A549 (cell line): ENCODE measurements around the gene NEUROD1. TPM values are rescaled to one million over a fixed set of nuclear protein-coding genes. Genes with fewer than 3 reads are reported as not detected.

Source experiments
- ATAC-seq, 2 experiments: fragments of 200-7000 bp in 1 of 2; fragments of >200 bp in 1 of 2; cut with Nextera tagmentation in 1 of 2; cut with Tn5 transposase in 1 of 2; 3 replicates each; pipeline versions ENCODE4 v1.8.0 to v1.9.1; 2018 to 2020; ENCODE audit warnings: mild to moderate bottlenecking in 1 of 2, moderate library complexity in 1 of 2
- CTCF ChIA-PET: fragments of 300-600 bp; sonication (Branson Sonifier 250); formaldehyde crosslinking; extraction: SDS; loops from one replicate; lab custom pipeline; 2021; ENCODE audit warnings: antibody characterized with exemption, inconsistent platforms; lab: Yijun Ruan, JAX
- POLR2A ChIA-PET: fragments of 350-600 bp; formaldehyde crosslinking; extraction: SDS; loops from one replicate; lab custom pipeline; 2021; ENCODE audit warnings: antibody characterized with exemption, inconsistent platforms; lab: Yijun Ruan, JAX
- DNase-seq, 2 experiments: peaks; one replicate each; pipeline versions ENCODE4 v3.0.0 to v3.0.0-alpha.2; 2011 to 2016; ENCODE audit warnings: low read depth in 1 of 2, low spot score in 1 of 2
- FAIRE-seq: peaks from 2 replicates; lab custom pipeline; 2011; peaks lifted over from hg19 to GRCh38; lab: Jason Lieb, UNC
- H3K27ac ChIP-seq, 2 experiments: fragments of >200 bp; sonication (Bioruptor Twin); formaldehyde crosslinking; 3 replicates each; pipeline ENCODE4 v1.5.1; 2016 to 2017
- H3K4me1 ChIP-seq: fragments of >200 bp; sonication (Bioruptor Twin); formaldehyde crosslinking; 3 replicates; pipeline ENCODE4 v1.6.1; 2016
- H3K4me2 ChIP-seq: fragments of >200 bp; sonication (Bioruptor Twin); formaldehyde crosslinking; 3 replicates; pipeline ENCODE4 v1.6.1; 2016
- H3K4me3 ChIP-seq: fragments of >200 bp; sonication (Bioruptor Twin); formaldehyde crosslinking; 3 replicates; pipeline ENCODE4 v1.5.1; 2016
- H3K9me3 ChIP-seq: fragments of >200 bp; sonication (Bioruptor Twin); formaldehyde crosslinking; 3 replicates; pipeline ENCODE4 v1.6.1; 2016
- BHLHE40 ChIP-seq: IDR thresholded peaks from 2 replicates; pipeline ENCODE4 v1.6.1; 2012; ENCODE audit warnings: low read depth, low read length, inconsistent platforms
- CBX8 ChIP-seq: fragments of 200-600 bp; sonication (generic); IDR thresholded peaks from 2 replicates; pipeline ENCODE4 v1.6.1; 2016
- CHD2 ChIP-seq: fragments of 150-350 bp; IDR thresholded peaks from 2 replicates; pipeline ENCODE4 v1.6.1; 2014; ENCODE audit warnings: low read length; ENCODE audit not compliant: partially characterized antibody
- CHD4 ChIP-seq: fragments of 200-600 bp; sonication (generic); IDR thresholded peaks from 2 replicates; pipeline ENCODE4 v1.6.1; 2016; ENCODE audit warnings: antibody characterized with exemption, mild to moderate bottlenecking, borderline replicate concordance
- EHF ChIP-seq: fragments of 250-450 bp; sonication (Bioruptor Pico); IDR thresholded peaks from 2 replicates; pipeline ENCODE4 v1.5.0; 2020; ENCODE audit warnings: mild to moderate bottlenecking
- EHMT2 ChIP-seq: fragments of 200-600 bp; sonication (generic); IDR thresholded peaks from 2 replicates; pipeline ENCODE4 v1.6.1; 2016; ENCODE audit warnings: antibody characterized with exemption, low read depth, mild to moderate bottlenecking, moderate library complexity
- FOSB ChIP-seq: fragments of 250-450 bp; sonication (Bioruptor Pico); IDR thresholded peaks from 2 replicates; pipeline ENCODE4 v1.5.0; 2020; ENCODE audit warnings: mild to moderate bottlenecking, moderate library complexity
- GATA3 ChIP-seq: IDR thresholded peaks from 2 replicates; pipeline ENCODE4 v1.6.1; 2012; ENCODE audit warnings: borderline replicate concordance
- HDAC2 ChIP-seq: fragments of 200-600 bp; sonication (generic); IDR thresholded peaks from 2 replicates; pipeline ENCODE4 v1.6.1; 2016
- HEYL ChIP-seq: fragments of 250-450 bp; sonication (Bioruptor Pico); IDR thresholded peaks from 2 replicates; pipeline ENCODE4 v1.8.0; 2021; ENCODE audit warnings: mild to moderate bottlenecking, moderate library complexity
- HOXA7 ChIP-seq: fragments of 250-450 bp; sonication (Bioruptor Pico); IDR thresholded peaks from 2 replicates; pipeline ENCODE4 v1.5.0; 2020; ENCODE audit warnings: mild to moderate bottlenecking, moderate library complexity
- HOXB13 ChIP-seq: fragments of 250-450 bp; sonication (Bioruptor Pico); IDR thresholded peaks from 2 replicates; pipeline ENCODE4 v1.5.0; 2020; ENCODE audit warnings: low read depth, mild to moderate bottlenecking, moderate library complexity
- KDM1A ChIP-seq: fragments of 200-600 bp; sonication (generic); IDR thresholded peaks from 2 replicates; pipeline ENCODE4 v1.6.1; 2016; ENCODE audit warnings: low read depth, mild to moderate bottlenecking
- MAFK ChIP-seq: fragments of 450-650 bp; IDR thresholded peaks from 2 replicates; pipeline ENCODE4 v1.6.1; 2014; ENCODE audit not compliant: partially characterized antibody
- MAZ ChIP-seq: fragments of 150-350 bp; IDR thresholded peaks from 2 replicates; pipeline ENCODE4 v1.6.1; 2014; ENCODE audit warnings: antibody characterized with exemption, low read depth, low read length, borderline replicate concordance
- POLR2A ChIP-seq: IDR thresholded peaks from 2 replicates; pipeline ENCODE4 v1.6.1; 2012; ENCODE audit warnings: mild to moderate bottlenecking, low read length
- POLR2AphosphoS2 ChIP-seq: conservative IDR thresholded peaks from 2 replicates; pipeline ENCODE4 v1.6.1; 2012; ENCODE audit warnings: low read length, improper control_type of control experiment, inconsistent platforms
- RARB ChIP-seq: fragments of 250-450 bp; sonication (Bioruptor Pico); IDR thresholded peaks from 2 replicates; pipeline ENCODE4 v1.8.0; 2021; ENCODE audit warnings: mild to moderate bottlenecking, moderate library complexity
- SMC3 ChIP-seq: fragments of >200 bp; sonication (Bioruptor Twin); formaldehyde crosslinking; IDR thresholded peaks from 3 replicates; pipeline ENCODE4 v1.6.1; 2018; ENCODE audit warnings: inconsistent platforms
- TP53 ChIP-seq: fragments of 250-450 bp; sonication (Bioruptor Pico); IDR thresholded peaks from 2 replicates; pipeline ENCODE4 v1.5.0; 2021; ENCODE audit warnings: mild to moderate bottlenecking, moderate library complexity
- ZFP36 ChIP-seq: fragments of 450-650 bp; IDR thresholded peaks from 2 replicates; pipeline ENCODE4 v1.6.1; 2014; ENCODE audit warnings: borderline replicate concordance; ENCODE audit not compliant: partially characterized antibody
- ZSCAN20 ChIP-seq: fragments of 250-450 bp; sonication (Bioruptor Pico); IDR thresholded peaks from 2 replicates; pipeline ENCODE4 v1.8.0; 2022; ENCODE audit warnings: mild to moderate bottlenecking, moderate library complexity
- WGBS: methylation state at CpG from one replicate; pipeline ENCODE4 v1.1.6; 2017; ENCODE audit errors: missing lambda C conversion rate; 5-methylcytosine and 5-hydroxymethylcytosine counted together
- polyA plus RNA-seq, 4 experiments: library from polyadenylated mRNA; depleted of rRNA in 3 of 4; stranded (reverse); fragments of >200 nt; fragmentation: RNase III in 1 of 4; extraction: RNeasy Plus Mini Kit Qiagen cat#74134 plus additional on column Dnase treatment in 1 of 4; gene quantifications; 2 replicates in 3 of 4; 3 replicates in 1 of 4; pipeline ENCODE4 v1.2.3, GENCODE V29; 2011 to 2017
- TF ChIP-seq, protein P1 (sequence below): fragments of 450-650 bp; IDR thresholded peaks from 2 replicates; pipeline ENCODE4 v1.6.1; 2014; ENCODE audit warnings: antibody characterized with exemption
- TF ChIP-seq, protein P2 (sequence below): fragments of 200-600 bp; sonication (generic); IDR thresholded peaks from 2 replicates; pipeline ENCODE4 v1.6.1; 2016; ENCODE audit warnings: antibody characterized with exemption, mild to moderate bottlenecking, moderate library complexity
- TF ChIP-seq, protein P3 (sequence below): fragments of 250-450 bp; sonication (Bioruptor Pico); IDR thresholded peaks from 2 replicates; pipeline ENCODE4 v1.5.0; 2021; ENCODE audit warnings: mild to moderate bottlenecking, moderate library complexity, borderline replicate concordance

NEUROD1 gene
- polyA plus RNA-seq, 2 of the 4 experiments (the other 2 are of a cell fraction) = not detected

DNA sequence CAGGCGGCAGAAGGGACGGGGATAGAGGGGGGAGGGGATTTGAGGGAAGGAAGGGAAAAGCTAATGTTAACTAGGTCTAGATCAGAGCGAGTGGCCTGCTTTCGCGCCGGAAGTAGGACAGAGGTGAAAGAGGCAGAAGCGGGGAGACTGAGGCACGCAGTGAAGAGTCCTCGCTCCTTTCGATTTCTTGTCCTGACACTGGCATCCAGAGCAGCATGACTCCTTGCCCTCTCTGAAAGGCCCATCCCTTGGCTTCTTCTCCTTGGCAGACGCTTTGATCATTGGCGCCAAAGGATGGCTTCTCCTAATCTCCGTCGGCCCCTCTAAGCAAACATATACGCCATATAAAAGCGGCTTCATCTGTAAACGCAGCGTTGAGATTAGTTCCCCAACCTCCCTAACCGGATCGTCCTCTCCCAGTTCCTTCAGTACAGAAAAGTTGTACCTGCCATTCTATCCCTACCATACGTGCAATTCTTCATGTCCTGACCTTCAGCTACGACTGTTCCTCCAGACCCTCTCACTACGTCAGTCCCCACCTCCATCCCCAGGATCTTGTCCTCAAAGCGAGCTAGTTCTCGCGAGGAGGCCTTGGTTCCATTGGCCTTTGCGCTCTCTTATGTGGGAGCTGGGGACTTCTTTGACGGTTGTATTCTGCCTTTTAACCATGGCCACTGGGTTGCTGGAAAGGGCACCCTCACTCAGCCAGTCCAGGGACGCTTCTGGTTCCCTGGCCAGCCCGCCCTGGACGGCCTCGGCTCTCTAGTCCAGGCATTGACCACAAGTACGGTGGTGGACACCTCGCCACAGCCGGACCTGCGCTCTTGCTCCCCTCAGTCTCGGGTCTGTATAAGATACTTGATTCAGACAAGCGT, 857 bp upstream of the NEUROD1 start:
- no peak for FAIRE-seq
- WGBS = 43% methylated on average over 35 of the region's 38 CpGs
- no peak for DNase-seq
- ChIA-PET CTCF (no interaction called here), POLR2A (no interaction called here)
- Histone ChIP-seq H3K27ac (no peak overlapping the region), H3K9me3 (no peaks in the 10 kb centered on the region), H3K4me1 (peaks cover 17% of the 10 kb centered on the region), H3K4me3 (peak overlapping the region; percentile 43), H3K4me2 (peak overlapping the region; percentile 95)
- TF ChIP-seq HDAC2 (no peak), GATA3 (no peak)
- no peak for ATAC-seq

DNA sequence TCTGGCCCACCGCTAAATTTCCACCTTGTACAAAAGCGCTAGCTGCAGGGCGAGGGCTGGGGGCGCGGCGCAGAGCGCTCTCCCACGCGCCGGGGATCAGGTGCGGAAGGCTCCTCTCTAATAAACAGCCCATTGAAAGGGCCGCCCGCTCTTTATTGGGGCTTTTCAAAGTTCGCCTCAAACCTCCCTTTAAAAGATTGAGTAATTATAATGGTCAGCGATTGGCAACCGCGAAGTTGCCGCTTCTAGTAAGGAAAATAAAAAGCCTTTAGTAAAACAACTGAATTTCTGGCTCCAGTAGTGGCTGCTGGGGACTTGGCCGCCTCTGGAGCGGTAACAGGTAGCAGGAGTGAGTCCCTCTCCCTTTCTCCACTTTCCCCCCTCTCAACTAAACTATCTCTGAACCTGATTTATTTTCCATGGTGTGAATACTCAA, 755 bp downstream of the NEUROD1 start:
- POLR2A ChIA-PET = no interaction called here

DNA sequence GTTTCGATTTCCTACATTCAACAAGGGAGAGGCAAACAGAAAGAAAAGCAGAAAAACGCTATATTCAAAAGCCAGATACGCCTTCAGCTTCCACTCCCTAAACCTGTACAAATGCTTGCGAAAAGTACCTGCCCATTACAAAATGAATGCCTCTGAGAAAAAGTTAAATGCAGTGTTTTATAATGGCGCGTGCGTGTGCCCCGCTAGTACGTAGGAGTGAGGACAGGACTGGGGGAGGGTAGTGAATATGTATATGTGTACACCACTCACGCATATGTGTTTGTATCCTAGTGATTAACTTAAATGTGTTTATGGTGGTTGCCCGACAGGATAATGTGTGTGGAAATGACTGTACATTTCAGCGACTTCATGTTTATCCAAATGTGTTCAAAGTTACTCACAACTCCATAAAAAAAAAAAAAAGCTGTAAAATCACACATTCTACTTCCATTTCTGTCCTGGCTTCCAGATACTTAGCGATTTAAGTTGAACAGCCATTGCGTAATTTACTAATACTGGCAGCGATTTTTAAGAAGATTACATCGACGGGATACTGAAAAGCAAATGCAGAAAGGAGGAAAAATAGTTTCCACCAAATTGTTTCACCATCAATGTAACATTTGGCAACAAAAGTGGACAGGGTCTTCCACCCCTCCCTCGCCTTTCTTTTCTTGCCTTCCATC, 1.3 kb downstream of the NEUROD1 start:
- 34% methylated on average over 18 of the region's 18 CpGs for WGBS
- no peaks in the 10 kb centered on the region for H3K9me3 ChIP-seq
- peaks cover 17% of the 10 kb centered on the region for H3K4me1 ChIP-seq
- CTCF ChIA-PET = no interaction called here
- H3K4me2 ChIP-seq = no peak overlapping the region
- DNase-seq = no peak
- no peak overlapping the region for H3K27ac ChIP-seq
- TF ChIP-seq RARB (CRISPR knock-in tag) = no peak
- TF ChIP-seq EHMT2 = no peak
- TF ChIP-seq, protein P1, sequence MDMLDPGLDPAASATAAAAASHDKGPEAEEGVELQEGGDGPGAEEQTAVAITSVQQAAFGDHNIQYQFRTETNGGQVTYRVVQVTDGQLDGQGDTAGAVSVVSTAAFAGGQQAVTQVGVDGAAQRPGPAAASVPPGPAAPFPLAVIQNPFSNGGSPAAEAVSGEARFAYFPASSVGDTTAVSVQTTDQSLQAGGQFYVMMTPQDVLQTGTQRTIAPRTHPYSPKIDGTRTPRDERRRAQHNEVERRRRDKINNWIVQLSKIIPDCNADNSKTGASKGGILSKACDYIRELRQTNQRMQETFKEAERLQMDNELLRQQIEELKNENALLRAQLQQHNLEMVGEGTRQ = no peak
- TF ChIP-seq, protein P2, sequence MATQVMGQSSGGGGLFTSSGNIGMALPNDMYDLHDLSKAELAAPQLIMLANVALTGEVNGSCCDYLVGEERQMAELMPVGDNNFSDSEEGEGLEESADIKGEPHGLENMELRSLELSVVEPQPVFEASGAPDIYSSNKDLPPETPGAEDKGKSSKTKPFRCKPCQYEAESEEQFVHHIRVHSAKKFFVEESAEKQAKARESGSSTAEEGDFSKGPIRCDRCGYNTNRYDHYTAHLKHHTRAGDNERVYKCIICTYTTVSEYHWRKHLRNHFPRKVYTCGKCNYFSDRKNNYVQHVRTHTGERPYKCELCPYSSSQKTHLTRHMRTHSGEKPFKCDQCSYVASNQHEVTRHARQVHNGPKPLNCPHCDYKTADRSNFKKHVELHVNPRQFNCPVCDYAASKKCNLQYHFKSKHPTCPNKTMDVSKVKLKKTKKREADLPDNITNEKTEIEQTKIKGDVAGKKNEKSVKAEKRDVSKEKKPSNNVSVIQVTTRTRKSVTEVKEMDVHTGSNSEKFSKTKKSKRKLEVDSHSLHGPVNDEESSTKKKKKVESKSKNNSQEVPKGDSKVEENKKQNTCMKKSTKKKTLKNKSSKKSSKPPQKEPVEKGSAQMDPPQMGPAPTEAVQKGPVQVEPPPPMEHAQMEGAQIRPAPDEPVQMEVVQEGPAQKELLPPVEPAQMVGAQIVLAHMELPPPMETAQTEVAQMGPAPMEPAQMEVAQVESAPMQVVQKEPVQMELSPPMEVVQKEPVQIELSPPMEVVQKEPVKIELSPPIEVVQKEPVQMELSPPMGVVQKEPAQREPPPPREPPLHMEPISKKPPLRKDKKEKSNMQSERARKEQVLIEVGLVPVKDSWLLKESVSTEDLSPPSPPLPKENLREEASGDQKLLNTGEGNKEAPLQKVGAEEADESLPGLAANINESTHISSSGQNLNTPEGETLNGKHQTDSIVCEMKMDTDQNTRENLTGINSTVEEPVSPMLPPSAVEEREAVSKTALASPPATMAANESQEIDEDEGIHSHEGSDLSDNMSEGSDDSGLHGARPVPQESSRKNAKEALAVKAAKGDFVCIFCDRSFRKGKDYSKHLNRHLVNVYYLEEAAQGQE = no peak
- TF ChIP-seq, protein P3, sequence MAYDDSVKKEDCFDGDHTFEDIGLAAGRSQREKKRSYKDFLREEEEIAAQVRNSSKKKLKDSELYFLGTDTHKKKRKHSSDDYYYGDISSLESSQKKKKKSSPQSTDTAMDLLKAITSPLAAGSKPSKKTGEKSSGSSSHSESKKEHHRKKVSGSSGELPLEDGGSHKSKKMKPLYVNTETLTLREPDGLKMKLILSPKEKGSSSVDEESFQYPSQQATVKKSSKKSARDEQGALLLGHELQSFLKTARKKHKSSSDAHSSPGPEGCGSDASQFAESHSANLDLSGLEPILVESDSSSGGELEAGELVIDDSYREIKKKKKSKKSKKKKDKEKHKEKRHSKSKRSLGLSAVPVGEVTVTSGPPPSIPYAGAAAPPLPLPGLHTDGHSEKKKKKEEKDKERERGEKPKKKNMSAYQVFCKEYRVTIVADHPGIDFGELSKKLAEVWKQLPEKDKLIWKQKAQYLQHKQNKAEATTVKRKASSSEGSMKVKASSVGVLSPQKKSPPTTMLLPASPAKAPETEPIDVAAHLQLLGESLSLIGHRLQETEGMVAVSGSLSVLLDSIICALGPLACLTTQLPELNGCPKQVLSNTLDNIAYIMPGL (CRISPR knock-in tag) = no peak
- no peak for TF ChIP-seq HOXB13
- no peak for TF ChIP-seq MAZ
- TF ChIP-seq ZFP36 = no peak
- TF ChIP-seq MAFK = no peak
- no peak for TF ChIP-seq POLR2AphosphoS2
- TF ChIP-seq POLR2A = no peak
- no peak for TF ChIP-seq KDM1A
- no peak for TF ChIP-seq CHD4
- no peak for TF ChIP-seq HOXA7 (CRISPR knock-in tag)
- no peak for TF ChIP-seq EHF (CRISPR knock-in tag)
- no peak for TF ChIP-seq FOSB (CRISPR knock-in tag)
- TF ChIP-seq CBX8 = no peak
- no peak for TF ChIP-seq CHD2
- TF ChIP-seq, all 56 proteins: peak for 0
- FAIRE-seq = no peak
- POLR2A ChIA-PET = no interaction called here
- no peak for ATAC-seq
- no peak overlapping the region for H3K4me3 ChIP-seq

More for the DNA sequence above, 755 bp downstream of the NEUROD1 start:
- Histone ChIP-seq H3K4me3 (no peak overlapping the region), H3K4me2 (no peak overlapping the region), H3K27ac (no peak overlapping the region), H3K4me1 (peaks cover 17% of the 10 kb centered on the region), H3K9me3 (no peaks in the 10 kb centered on the region)
- ATAC-seq (no peak), FAIRE-seq (no peak), DNase-seq (no peak)
- WGBS = 21% methylated on average over 20 of the region's 20 CpGs
- TF ChIP-seq HEYL = no peak
- TF ChIP-seq BHLHE40 = no peak
- no peak for TF ChIP-seq SMC3
- no peak for TF ChIP-seq POLR2A
- no peak for TF ChIP-seq CHD2
- TF ChIP-seq TP53 (CRISPR knock-in tag) = no peak
- TF ChIP-seq ZSCAN20 = no peak
- TF ChIP-seq, protein P1 = no peak
- TF ChIP-seq FOSB (CRISPR knock-in tag) = no peak
- CTCF ChIA-PET = no interaction called here
